NCI-H748 treated with DMSO at 0.1 percent for 48 hours (cell line): ENCODE data around the gene MDGA2.
"Not testable (repeated sequence)": the region's sequence is repeated elsewhere in the genome, so short reads cannot be mapped to it uniquely, and the experiment has no call there.

Experiments
- DNase-seq: peaks from one replicate; lab custom pipeline; 2025; lab: John Stamatoyannopoulos, UW

MDGA2 gene

GRCh38 chr14:47328376-47328775 lies 347.0 kb downstream of the MDGA2 start:
- no peak for DNase-seq

- DNase-seq = no peak
Observed at GRCh38 chr14:47327336-47327735, 348.1 kb downstream of the MDGA2 start.

- no peak for DNase-seq
Observed at GRCh38 chr14:47322751-47323150, 352.7 kb downstream of the MDGA2 start.

GRCh38 chr14:47302121-47302520 lies 373.3 kb downstream of the MDGA2 start:
- DNase-seq = no peak

GRCh38 chr14:47300796-47301195 lies 374.6 kb downstream of the MDGA2 start:
- DNase-seq = no peak

- DNase-seq = no peak
Observed at GRCh38 chr14:47297374-47297773, 378.0 kb downstream of the MDGA2 start.

GRCh38 chr14:47284283-47284682 lies 391.1 kb downstream of the MDGA2 start:
- DNase-seq = no peak

GRCh38 chr14:47281761-47282160 lies 393.6 kb downstream of the MDGA2 start:
- not testable (repeated sequence) for DNase-seq

GRCh38 chr14:47278233-47278842 lies 397.1 kb downstream of the MDGA2 start:
- peak; percentile 6 for DNase-seq

GRCh38 chr14:47277703-47278102 lies 397.7 kb downstream of the MDGA2 start:
- DNase-seq = no peak

- no peak for DNase-seq
Observed at GRCh38 chr14:47276931-47277330, 398.5 kb downstream of the MDGA2 start.

- no peak for DNase-seq
Observed at GRCh38 chr14:47273939-47274338, 401.5 kb downstream of the MDGA2 start.

- DNase-seq = no peak
Observed at GRCh38 chr14:47270715-47271114, 404.7 kb downstream of the MDGA2 start.

GRCh38 chr14:47269756-47270492 lies 405.5 kb downstream of the MDGA2 start:
- no peak for DNase-seq

- DNase-seq = no peak
Observed at GRCh38 chr14:47264842-47265241, 410.6 kb downstream of the MDGA2 start.

GRCh38 chr14:47262801-47263200 lies 412.6 kb downstream of the MDGA2 start:
- no peak for DNase-seq

- DNase-seq = no peak
Observed at GRCh38 chr14:47261350-47261749, 414.1 kb downstream of the MDGA2 start.

- DNase-seq = no peak
Observed at GRCh38 chr14:47259796-47260195, 415.6 kb downstream of the MDGA2 start.

- DNase-seq = no peak
Observed at GRCh38 chr14:47257013-47257412, 418.4 kb downstream of the MDGA2 start.

- no peak for DNase-seq
Observed at GRCh38 chr14:47252802-47253201, 422.6 kb downstream of the MDGA2 start.

- DNase-seq = no peak
Observed at GRCh38 chr14:47246367-47246766, 429.0 kb downstream of the MDGA2 start.

GRCh38 chr14:47242579-47242978 lies 432.8 kb downstream of the MDGA2 start:
- DNase-seq = not testable (repeated sequence)

GRCh38 chr14:47240748-47241437 lies 434.5 kb downstream of the MDGA2 start:
- no peak for DNase-seq
